ENCODE measurements around the gene MUC13. TPM values are rescaled to one million over a fixed set of nuclear protein-coding genes. Genes with fewer than 3 reads are reported as not detected.

The MUC13 gene
- total RNA-seq, 1 donor from 2014 or later: not detected

GRCh38 chr3:124942613-124943012 is 8.1 kb upstream of the MUC13 start:
- DNase-seq (ENCODE audit: low spot score): no peak

DNA sequence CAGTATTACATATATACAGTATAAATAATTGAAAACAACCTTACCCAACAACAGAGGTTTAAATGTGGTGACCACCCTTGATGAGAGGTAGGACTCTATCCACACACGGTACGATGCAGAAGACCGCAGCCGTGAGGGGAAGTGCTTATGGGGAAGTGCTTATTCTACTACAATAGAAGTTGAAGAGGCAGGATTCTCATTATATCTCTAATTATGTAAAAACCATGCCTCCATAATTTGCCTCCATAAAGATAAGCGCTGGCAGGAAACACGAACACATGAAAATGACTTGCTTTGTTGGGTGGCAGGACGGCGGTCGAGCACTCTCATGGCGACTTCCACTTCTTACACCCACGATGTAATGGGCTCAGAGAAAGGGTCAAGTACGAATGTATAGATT is 7.2 kb upstream of the MUC13 start:
- DNase-seq (ENCODE audit: low spot score): no peak

- DNase-seq (ENCODE audit: low spot score): no peak
Measured at GRCh38 chr3:124939661-124940060, 5.1 kb upstream of the MUC13 start.

DNA sequence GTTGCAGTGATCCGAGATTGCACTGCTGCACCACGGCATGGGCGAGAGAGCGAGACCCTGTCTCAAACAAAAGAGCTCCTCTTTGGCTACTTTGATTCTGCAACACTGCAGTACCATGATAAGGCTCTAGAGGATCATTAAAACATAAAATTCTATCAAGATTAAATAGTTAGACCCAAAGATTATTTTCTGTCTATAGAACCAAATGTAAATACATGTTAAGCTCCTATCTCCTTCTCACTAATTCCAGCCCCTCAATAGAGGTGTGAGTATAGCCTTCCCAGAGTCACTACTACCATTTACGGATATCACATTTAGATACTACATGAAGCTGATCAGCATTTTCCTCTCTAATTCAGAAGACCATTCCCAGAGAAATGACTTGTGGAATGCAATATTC is 4.3 kb upstream of the MUC13 start:
- no peak for DNase-seq (ENCODE audit: low spot score)

- no peak for DNase-seq (ENCODE audit: low spot score)
Measured at GRCh38 chr3:124937049-124937448, 2.5 kb upstream of the MUC13 start.

DNA sequence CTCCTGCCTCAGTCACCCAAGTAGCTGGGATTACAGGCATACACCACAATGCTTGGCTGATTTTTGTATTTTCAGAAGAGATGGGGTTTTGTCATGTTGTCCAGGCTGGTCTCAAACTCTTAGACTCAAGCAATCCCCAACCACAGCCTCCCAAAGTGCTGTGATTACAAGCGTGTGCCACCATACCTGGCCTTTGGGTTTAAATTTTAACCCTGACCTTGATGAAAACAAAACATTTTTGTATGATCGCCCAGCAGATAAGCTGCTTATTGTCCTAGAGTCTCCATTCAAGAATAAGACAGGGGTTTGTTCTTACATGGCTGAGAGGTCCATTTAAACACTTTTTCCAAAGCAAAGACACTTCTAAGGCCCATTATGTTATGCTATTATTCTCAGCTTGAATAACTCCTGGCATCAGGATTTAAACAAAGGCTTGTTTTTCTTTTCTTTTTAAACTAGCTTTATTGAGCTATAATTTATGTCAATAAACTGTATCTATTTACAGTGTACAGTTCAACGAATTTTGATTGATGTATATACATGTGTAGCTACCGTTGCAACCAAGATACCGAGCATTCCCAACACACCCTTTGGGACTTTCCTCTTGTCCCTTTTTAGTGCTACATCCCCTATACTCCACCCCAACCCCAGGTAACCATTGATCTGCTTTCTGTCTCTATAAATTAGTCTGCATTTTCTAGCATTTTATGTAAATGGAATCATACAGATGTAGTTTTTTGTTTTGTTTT is 1.4 kb upstream of the MUC13 start:
- no peak for DNase-seq (ENCODE audit: low spot score)

GRCh38 chr3:124935264-124935663 is 713 bp upstream of the MUC13 start:
- DNase-seq (ENCODE audit: low spot score): no peak

DNA sequence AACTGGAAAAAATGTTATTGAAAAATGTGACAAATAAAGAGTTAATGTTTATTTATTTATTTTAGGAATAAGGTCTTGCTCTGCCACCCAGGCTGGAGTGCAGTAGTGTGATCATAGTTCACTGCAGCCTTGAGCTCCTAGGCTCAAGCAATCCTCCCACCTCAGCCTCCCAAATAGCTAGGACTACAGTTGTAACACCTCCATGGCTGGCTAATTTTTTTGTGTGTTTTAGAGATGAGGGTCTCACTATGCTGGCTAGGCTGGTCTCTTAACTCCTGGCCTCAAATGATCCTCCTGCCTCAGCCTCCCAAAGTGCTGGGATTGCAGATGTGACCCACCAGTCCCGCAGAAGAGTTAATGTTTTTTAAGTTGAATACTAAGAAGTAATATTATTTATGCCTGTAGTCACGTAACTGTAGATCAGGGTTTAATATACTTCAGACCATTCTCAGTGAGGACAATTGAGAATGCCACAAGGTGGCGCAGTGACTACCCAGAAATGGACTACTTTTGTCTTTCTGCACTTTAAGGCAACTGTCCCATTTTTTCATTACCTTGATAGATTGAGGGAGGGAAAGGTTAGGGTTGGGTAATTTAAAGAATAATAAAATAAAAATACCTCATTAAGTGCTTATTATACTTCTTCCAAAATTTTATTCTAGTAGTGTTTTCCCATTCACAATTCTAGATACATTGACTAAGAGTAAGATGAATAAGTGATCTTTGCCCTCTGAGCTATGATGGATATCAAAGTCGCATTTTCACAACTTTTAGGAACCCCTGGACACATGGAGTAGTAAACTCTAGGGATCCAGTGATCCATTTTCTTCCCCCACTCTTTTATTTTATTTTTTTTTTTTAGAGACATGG is 6.0 kb downstream of the MUC13 start:
- peak; percentile 64 for DNase-seq (ENCODE audit: low spot score)

DNA sequence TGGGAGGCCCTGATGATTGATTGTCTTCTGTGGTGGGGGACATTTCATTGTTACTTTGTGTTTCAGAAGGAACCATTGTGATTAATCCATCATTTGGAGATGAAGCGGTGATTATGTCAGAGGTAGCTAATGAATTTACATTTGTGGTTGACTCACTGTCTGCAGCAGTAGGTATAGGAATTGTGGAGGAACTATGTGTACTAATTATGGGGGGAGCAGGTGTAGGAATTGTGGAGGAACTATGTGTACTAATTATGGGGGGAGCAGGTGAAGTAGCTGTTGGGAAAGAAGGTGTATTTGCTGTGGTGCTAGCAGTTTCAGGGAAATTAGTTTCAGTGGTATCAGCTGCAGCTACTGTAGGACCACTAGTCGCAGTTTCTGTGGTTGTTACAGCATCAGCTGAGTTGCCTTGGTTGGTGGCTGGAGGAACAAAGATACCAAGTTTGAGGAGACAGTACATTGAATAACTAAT is 6.9 kb downstream of the MUC13 start:
- DNase-seq (ENCODE audit: low spot score): no peak

DNA sequence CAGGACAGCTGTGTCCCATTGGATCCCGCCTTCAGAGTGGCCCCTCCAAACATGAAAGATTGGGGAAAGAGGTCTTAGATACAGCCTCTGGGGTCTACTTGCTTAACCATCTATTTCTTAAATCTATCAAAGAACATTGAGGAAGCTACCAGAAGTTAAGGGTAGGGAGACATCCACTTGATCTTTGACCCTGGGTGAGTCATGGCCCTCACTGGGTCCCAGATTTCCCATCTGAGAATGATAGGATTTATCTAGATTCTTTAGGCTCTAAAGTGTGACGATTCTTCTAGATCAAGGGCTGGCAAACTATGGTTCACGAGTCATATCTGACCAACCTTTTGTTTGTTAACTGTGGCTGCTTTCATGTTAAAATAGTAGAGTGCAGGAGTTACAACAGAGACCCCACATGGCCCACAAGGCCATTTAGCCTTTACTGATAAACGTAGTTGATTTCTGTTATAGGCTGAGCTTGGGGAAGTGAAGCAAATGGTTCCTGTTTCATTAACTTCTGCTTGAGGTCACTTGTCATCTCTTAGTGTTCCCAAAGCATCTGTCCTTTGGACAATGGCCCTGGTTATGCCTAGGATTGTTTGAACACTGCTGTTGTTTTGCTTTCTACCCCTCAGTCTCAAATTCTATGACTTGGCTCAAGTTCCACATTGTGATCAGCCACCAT is 8.0 kb downstream of the MUC13 start:
- DNase-seq (ENCODE audit: low spot score): no peak

GRCh38 chr3:124924741-124925140 is 9.8 kb downstream of the MUC13 start:
- no peak for DNase-seq (ENCODE audit: low spot score)

- no peak for DNase-seq (ENCODE audit: low spot score)
Measured at GRCh38 chr3:124923833-124924232, 10.7 kb downstream of the MUC13 start.

GRCh38 chr3:124920718-124921117 is 13.8 kb downstream of the MUC13 start:
- DNase-seq (ENCODE audit: low spot score): no peak

DNA sequence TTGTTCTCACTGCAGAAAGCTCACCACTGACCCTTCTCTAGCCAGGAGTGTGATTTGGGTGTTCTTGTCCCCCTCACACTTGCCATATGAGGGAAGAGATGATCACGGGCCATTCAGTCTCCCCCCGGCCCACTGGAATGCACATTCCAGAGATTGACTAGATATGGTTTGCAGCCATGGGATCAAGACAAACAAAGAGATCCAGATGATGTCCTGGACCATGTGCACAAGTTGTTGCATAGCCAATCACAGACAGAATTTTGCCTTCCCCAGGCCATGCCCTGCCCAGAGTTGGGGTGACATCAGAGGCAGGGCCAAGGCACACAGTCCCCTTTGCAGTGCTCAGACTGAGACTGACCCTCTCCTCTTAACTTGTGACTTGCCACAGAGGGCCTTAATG is 14.8 kb downstream of the MUC13 start:
- DNase-seq (ENCODE audit: low spot score): no peak

DNA sequence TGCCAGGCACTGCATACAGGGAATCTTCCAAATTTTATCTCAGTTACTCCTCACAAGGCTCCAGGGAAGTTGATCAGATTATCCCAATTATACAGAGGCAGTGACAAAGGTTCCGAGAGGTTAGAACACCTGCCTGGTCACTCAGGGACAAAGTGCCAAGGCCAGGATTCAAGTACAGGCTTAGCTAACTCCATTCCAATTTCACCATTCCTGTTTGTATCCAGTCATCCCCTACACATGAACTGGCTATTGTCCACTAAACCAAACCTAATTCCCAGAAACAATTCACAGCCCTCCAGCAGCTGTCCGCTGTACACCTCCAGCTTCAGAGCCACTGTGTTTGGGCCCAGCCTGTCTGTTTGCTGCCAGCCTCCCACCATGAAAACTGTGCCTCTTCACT is 16.0 kb downstream of the MUC13 start:
- no peak for DNase-seq (ENCODE audit: low spot score)

DNA sequence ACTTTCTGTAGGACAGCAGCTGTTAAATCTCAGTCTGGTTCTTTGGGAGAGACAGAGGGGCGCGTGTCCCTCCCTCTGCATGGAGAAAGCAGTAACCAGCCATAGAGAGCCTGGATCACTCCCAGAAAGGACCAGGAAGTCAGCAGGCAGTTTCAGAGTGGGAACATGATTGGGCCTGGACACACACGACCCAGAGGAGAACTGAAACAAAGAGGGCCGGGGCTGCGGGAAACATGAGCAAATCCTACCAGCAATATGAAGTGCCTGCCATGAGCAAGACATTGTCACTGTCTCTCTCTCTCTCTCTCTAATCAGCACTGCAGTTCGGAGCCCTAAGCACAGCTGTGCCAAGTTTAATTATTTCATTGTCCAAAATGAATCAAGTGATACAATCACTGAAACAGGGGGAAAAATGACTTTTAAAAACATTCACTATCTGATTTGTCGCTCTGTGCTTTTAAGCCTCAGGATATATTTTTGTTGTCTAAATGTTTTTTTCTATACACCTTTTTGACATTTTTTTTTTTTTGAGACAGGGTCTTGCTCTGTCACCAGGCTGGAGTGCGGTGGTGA is 17.6 kb downstream of the MUC13 start:
- DNase-seq (ENCODE audit: low spot score): no peak

GRCh38 chr3:124915254-124915653 is 19.3 kb downstream of the MUC13 start:
- DNase-seq (ENCODE audit: low spot score): no peak

DNA sequence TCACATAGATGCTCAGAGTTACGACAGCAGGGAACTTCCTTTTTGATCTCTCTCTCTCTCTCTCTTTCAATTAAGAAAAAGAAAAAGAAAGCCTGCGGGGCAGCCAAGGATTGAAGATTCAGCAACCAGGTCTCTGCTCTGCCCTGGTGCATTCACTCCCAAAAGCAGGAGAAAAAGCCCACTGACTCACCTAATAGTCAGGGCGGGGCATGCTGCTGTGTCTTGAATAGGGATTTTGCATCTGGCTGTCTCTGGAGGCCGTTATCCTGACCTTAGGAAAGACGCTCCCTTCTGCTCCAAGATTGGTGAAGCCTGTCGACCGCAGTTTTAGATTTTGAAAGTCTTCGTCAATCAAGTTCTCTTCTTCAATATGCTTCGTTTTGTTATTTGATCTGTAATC is 26.6 kb downstream of the MUC13 start:
- no peak for DNase-seq (ENCODE audit: low spot score)

DNA sequence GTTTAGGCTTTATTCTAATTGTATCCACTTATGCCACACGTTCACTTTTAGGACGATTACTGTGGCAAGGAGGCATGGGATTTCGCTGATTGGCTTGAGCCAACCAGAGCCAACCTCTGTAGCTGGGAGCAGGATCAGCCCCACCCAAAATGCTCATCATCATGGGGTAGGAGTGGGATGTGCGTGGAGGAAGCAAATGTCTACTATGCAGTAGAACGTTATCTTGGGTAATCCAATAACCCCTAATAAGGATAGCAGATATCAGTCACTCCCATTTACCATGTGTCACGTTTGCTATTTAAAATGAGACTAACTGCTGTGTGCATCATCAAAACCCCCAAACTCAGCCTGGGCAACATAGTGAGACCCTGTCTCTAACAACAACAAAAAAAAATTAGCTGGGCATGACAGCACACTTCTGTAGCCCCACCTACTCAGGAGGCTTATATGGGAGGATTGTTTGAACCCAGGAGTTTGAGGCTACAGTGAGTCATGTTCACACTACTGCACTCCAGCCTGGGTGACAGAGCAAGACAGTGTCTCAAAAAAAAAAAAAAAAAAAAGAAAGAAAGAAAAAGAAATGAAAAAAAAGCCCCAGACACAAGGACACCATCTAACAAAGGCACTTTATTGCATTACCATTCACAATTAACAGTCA is 29.6 kb downstream of the MUC13 start:
- no peak for DNase-seq (ENCODE audit: low spot score)

GRCh38 chr3:124903896-124904834 is 30.4 kb downstream of the MUC13 start:
- no peak for DNase-seq (ENCODE audit: low spot score)
